ENCODE data around the gene CDRT15L2.
"Not testable (repeated sequence)": the region's sequence is repeated elsewhere in the genome, so short reads cannot be mapped to it uniquely, and the experiment has no call there.

CDRT15L2 gene

GRCh38 chr17:20575071-20575470 is 4.5 kb upstream of the CDRT15L2 start:
- not testable (repeated sequence) for DNase-seq (ENCODE audit: low read depth)

- DNase-seq (ENCODE audit: low read depth) = not testable (repeated sequence)
Measured at GRCh38 chr17:20583891-20584577, 4.5 kb downstream of the CDRT15L2 start.

- not testable (repeated sequence) for DNase-seq (ENCODE audit: low read depth)
Measured at GRCh38 chr17:20588744-20589453, 9.4 kb downstream of the CDRT15L2 start.

- DNase-seq (ENCODE audit: low read depth) = not testable (repeated sequence)
Measured at GRCh38 chr17:20589454-20589810, 9.9 kb downstream of the CDRT15L2 start.

GRCh38 chr17:20591040-20591439 is 11.5 kb downstream of the CDRT15L2 start:
- not testable (repeated sequence) for DNase-seq (ENCODE audit: low read depth)

GRCh38 chr17:20605568-20605967 is 26.0 kb downstream of the CDRT15L2 start:
- not testable (repeated sequence) for DNase-seq (ENCODE audit: low read depth)

- not testable (repeated sequence) for DNase-seq (ENCODE audit: low read depth)
Measured at GRCh38 chr17:20609490-20609889, 30.0 kb downstream of the CDRT15L2 start.

GRCh38 chr17:20611309-20611708 is 31.8 kb downstream of the CDRT15L2 start:
- no peak for DNase-seq (ENCODE audit: low read depth)

- no peak for DNase-seq (ENCODE audit: low read depth)
Measured at GRCh38 chr17:20612635-20613034, 33.1 kb downstream of the CDRT15L2 start.

GRCh38 chr17:20613248-20613647 is 33.7 kb downstream of the CDRT15L2 start:
- DNase-seq (ENCODE audit: low read depth) = no peak

GRCh38 chr17:20613905-20614304 is 34.4 kb downstream of the CDRT15L2 start:
- DNase-seq (ENCODE audit: low read depth) = no peak

GRCh38 chr17:20615461-20615860 is 35.9 kb downstream of the CDRT15L2 start:
- not testable (repeated sequence) for DNase-seq (ENCODE audit: low read depth)

Data from activated T-cell treated with anti-CD3 and anti-CD28 coated beads for 24 hours (primary cell).